Measurements from ENCODE around the gene EEF1A2. TPM values are rescaled to one million over a fixed set of nuclear protein-coding genes. Genes with fewer than 3 reads are reported as not detected.

The EEF1A2 gene
- total RNA-seq, 4 donors from 2014 or later: 13.3 to 26.8 (median 22.9) TPM

DNA sequence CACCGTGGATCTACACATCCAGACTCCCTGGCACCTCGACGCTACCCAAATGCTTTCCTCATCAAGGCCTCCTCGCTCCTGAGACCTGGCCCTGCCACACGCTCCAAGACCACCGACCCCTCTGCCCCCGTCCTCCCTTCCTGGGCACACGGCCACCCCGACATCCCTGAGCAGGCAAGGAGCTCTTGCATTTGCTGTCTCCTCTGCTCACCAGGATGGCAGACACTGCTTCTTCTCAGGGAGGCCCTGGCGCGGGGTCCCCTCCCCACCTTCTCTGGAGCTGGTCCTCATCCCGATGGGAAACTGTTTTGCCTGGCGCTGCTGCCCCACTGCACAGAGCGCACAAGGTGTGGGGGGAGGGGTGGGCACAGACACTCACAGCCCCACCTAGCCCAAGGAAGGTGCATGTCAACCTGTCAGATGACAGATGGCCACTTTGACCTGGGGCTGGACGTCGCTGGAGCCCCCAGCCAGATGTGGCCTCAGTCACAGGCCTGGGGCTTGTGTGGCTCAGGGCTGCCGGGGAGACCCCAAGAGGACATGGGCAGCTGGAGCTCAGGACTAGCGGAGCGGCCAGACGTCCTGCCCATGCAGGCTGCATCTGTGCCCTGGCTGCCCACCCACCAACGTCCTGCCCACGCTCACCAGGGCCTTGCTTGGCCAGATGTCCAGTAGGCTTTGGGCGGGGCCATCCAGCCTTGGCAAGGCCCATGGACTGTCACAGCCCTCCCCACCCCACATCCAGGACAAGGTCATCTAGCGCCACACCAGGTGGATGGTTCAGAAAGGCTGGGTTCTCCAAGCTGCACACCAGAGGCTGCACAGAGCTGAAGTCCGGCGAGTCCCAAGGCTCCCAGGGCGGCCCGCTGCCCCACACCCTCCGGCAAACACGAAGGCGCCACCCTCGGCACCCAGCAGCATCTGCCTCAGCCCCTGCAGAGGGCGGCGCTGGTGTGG, 20.3 kb downstream of the EEF1A2 start:
- no peak for DNase-seq (ENCODE audit: low spot score in 2 of 2)
- 78% methylated on average over 26 to 30 of the region's 34 CpGs for WGBS, 2 donors
- intact Hi-C loops (cut with DNase I; ENCODE audit: low total_unique reads): no loop called here
- H3K4me3 ChIP-seq (ENCODE audit: low read depth, poor library complexity, severe bottlenecking): no peak overlapping the region
- TF ChIP-seq, protein P1, sequence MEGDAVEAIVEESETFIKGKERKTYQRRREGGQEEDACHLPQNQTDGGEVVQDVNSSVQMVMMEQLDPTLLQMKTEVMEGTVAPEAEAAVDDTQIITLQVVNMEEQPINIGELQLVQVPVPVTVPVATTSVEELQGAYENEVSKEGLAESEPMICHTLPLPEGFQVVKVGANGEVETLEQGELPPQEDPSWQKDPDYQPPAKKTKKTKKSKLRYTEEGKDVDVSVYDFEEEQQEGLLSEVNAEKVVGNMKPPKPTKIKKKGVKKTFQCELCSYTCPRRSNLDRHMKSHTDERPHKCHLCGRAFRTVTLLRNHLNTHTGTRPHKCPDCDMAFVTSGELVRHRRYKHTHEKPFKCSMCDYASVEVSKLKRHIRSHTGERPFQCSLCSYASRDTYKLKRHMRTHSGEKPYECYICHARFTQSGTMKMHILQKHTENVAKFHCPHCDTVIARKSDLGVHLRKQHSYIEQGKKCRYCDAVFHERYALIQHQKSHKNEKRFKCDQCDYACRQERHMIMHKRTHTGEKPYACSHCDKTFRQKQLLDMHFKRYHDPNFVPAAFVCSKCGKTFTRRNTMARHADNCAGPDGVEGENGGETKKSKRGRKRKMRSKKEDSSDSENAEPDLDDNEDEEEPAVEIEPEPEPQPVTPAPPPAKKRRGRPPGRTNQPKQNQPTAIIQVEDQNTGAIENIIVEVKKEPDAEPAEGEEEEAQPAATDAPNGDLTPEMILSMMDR (IDR thresholded peaks at IDR 0.05): no peak
- TF ChIP-seq POLR2A (IDR thresholded peaks at IDR 0.05): no peak

DNA sequence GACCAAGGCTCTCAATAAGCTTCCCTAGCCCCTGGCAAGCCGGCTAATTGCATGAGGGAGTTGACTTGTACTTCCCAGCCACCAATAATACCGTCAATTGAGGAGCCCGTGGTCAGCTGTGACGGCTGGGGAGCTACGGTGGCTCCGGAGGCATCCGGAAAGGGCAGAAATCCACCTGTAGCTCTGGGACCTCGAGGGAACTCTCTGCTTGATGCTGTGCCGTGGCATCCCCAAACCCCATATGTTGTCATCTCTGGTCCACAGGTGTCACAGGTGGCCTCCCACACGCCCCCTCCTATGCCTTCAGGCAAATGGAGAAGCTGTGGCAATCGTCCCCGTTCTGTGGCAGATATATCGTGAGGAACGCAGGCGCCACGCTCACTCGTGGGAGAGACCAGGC, 20.9 kb downstream of the EEF1A2 start:
- intact Hi-C loops (cut with DNase I; ENCODE audit: low total_unique reads): no loop called here
- H3K4me3 ChIP-seq (ENCODE audit: low read depth, poor library complexity, severe bottlenecking): no peak overlapping the region
- WGBS, 2 donors: 50% methylated on average over 17 of the region's 17 CpGs
- DNase-seq (ENCODE audit: low spot score in 2 of 2): no peak
- TF ChIP-seq POLR2A (IDR thresholded peaks at IDR 0.05): no peak
- TF ChIP-seq, protein P1 (IDR thresholded peaks at IDR 0.05): no peak

DNA sequence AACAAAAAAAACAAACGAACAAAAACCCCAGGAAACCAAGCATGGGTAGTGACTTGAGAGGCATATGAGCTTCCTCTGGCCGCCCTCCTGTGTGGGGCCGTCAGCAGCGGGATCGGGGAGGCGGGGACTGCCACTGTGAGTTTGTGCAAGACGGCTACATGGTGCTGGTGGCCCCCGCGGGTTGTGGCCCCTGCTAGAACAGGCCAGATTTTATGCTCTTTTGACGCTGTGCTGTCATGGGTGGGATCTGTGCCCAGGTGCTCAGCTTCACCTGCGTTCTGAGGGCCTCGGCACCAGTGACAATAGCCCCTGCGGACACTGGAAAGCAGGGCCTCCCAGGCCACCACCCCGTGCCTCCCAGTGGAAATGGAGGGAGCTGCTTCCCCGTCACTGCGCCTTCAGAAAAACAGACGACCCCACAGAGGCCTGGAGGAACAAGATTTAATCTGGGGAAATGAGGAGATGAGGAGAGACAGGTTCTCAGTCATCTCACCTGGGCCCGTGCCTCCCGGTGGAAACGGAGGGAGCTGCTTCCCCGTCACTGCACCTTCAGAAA, 21.7 kb downstream of the EEF1A2 start:
- H3K4me3 ChIP-seq (ENCODE audit: low read depth, poor library complexity, severe bottlenecking): no peak overlapping the region
- 35 to 37% methylated on average over 20 to 21 of the region's 21 CpGs for WGBS, 2 donors
- TF ChIP-seq, protein P1 (IDR thresholded peaks at IDR 0.05): no peak
- TF ChIP-seq POLR2A (IDR thresholded peaks at IDR 0.05): no peak

DNA sequence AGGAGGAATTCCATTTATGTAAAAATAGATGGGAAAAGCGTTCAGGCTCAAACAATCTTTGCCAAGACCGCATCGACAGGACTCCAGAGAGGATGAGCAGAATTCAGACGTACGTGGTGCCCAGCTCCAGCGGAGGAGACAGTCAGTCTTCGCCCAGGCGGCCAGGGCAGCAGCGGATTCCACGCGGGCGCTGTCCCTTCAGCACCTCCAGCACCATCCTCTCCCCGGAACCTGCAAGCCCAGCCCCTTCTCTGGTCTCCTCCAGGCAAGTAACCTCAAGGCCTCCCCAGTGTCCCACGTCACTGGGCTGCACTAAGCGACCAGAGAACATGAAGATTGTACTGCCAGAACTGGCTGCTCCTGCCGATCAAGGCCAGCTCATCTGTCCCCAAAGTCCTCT, 23.7 kb downstream of the EEF1A2 start:
- TF ChIP-seq, protein P1 (IDR thresholded peaks at IDR 0.05): no peak
- 10 to 12% methylated on average over 15 of the region's 16 CpGs for WGBS, 2 donors
- DNase-seq (ENCODE audit: low spot score in 2 of 2): no peak
- no peak overlapping the region for H3K4me3 ChIP-seq (ENCODE audit: low read depth, poor library complexity, severe bottlenecking)
- intact Hi-C loops (cut with DNase I; ENCODE audit: low total_unique reads): no loop called here

More for the DNA sequence above, 21.7 kb downstream of the EEF1A2 start:
- intact Hi-C loops (cut with DNase I; ENCODE audit: low total_unique reads): no loop called here
- no peak for DNase-seq (ENCODE audit: low spot score in 2 of 2)

DNA sequence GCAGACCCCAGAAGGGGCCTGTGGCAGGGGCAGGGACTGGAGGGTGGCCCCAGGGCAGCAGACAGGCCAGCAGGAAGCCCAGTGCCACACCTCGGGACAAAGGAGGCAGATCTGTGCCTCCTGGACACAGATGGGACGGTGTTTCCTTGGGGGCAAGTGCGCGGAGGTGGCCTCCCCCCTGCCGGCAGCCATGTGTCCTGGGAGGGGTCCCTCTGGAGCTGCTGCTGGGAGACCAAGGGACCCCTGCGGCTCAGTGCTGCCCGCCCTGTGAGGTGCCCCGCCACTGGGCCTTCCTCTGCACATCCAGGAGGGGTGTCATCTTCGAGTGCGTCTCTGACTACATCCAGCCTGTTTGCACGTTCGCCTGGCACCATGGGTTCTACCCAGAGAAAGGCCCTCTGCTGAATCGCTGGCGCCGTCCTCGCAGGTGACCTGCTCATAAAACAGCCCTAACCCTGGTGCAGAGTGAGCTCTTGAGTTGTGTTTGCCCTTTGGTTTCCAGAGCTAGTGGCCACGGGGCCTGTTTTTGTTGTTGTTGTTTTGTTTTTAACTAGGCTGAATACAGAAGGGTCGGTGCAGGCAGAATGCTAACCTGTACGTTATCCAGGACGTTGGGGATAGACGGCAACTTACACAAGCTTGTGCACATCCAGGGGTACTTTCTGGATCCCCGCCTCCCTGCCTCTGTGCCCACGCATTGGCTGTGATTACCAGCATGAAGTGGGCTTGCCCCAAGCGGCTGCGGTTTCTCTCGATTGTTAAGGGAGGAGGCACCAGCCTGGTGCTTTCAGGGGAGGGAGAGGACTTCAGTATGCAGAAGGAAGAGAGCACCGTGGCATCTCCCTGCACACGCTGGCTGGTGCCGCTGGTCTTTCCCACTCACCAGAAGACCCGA, 25.1 kb downstream of the EEF1A2 start:
- intact Hi-C loops (cut with DNase I; ENCODE audit: low total_unique reads): no loop called here
- no peak overlapping the region for H3K4me3 ChIP-seq (ENCODE audit: low read depth, poor library complexity, severe bottlenecking)
- 30 to 33% methylated on average over 26 to 30 of the region's 30 CpGs for WGBS, 2 donors
- TF ChIP-seq, protein P1 (IDR thresholded peaks at IDR 0.05): no peak
- TF ChIP-seq POLR2A (IDR thresholded peaks at IDR 0.05): no peak
- DNase-seq (ENCODE audit: low spot score in 2 of 2): no peak

All from lower leg skin (tissue), 4 donors.